WTC11 (cell line): Measurements from ENCODE around the gene DHRS7B. TPM values are rescaled to one million over a fixed set of nuclear protein-coding genes. Genes with fewer than 3 reads are reported as not detected.

Experiments used
- ATAC-seq: fragments of 200-7000 bp; cut with Tn5 transposase; 2 replicates; pipeline ENCODE4 v1.10.0; 2021; ENCODE audit warnings: mild to moderate bottlenecking, moderate library complexity
- CTCF ChIA-PET: fragments of 300-600 bp; sonication (Branson Sonifier 250); formaldehyde crosslinking; loops from one replicate; lab custom pipeline; 2021; ENCODE audit warnings: antibody characterized with exemption; lab: Charles Lee
- POLR2A ChIA-PET: fragments of 350-600 bp; sonication (Branson Sonifier 250); formaldehyde crosslinking; loops from one replicate; lab custom pipeline; 2021; ENCODE audit warnings: antibody characterized with exemption; lab: Charles Lee
- DNase-seq: peaks from one replicate; pipeline ENCODE4 v3.0.0; 2021; ENCODE audit warnings: low spot score
- H3K27ac Mint-ChIP-seq: 2 replicates; pipeline ENCODE4 v1.8.0; 2021; ENCODE audit warnings: mixed read lengths
- H3K27me3 Mint-ChIP-seq: 2 replicates; pipeline ENCODE4 v1.8.0; 2021; ENCODE audit warnings: low read depth, mild to moderate bottlenecking, moderate library complexity, mixed read lengths
- H3K36me3 Mint-ChIP-seq: 2 replicates; pipeline ENCODE4 v1.8.0; 2021; ENCODE audit warnings: mixed read lengths
- H3K4me1 Mint-ChIP-seq: 2 replicates; pipeline ENCODE4 v1.8.0; 2022; ENCODE audit warnings: mixed read lengths
- H3K4me3 Mint-ChIP-seq: 2 replicates; pipeline ENCODE4 v1.8.0; 2021; ENCODE audit warnings: mild to moderate bottlenecking, moderate library complexity, mixed read lengths
- H3K9me3 Mint-ChIP-seq: 2 replicates; pipeline ENCODE4 v1.8.0; 2021; ENCODE audit warnings: mixed read lengths
- CREB1 ChIP-seq: sonication (generic); formaldehyde crosslinking; IDR thresholded peaks from 2 replicates; pipeline ENCODE4 v1.8.0; 2023; ENCODE audit warnings: mild to moderate bottlenecking, missing genetic modification reagents
- ETV6 ChIP-seq: sonication (generic); formaldehyde crosslinking; IDR thresholded peaks from 2 replicates; pipeline ENCODE4 v1.8.1; 2022; ENCODE audit warnings: mild to moderate bottlenecking, missing genetic modification reagents
- JAZF1 ChIP-seq: fragments of 250-450 bp; sonication (Bioruptor Pico); IDR thresholded peaks from 2 replicates; pipeline ENCODE4 v1.9.0; 2021; ENCODE audit warnings: moderate library complexity, mild to moderate bottlenecking, inconsistent platforms
- MAX ChIP-seq: sonication (generic); formaldehyde crosslinking; IDR thresholded peaks from 2 replicates; pipeline ENCODE4 v1.8.0; 2022; ENCODE audit warnings: mild to moderate bottlenecking, missing genetic modification reagents
- MXD4 ChIP-seq: fragments of 250-450 bp; sonication (Bioruptor Pico); IDR thresholded peaks from 2 replicates; pipeline ENCODE4 v1.8.0; 2021; ENCODE audit warnings: mild to moderate bottlenecking, moderate library complexity, borderline replicate concordance
- OVOL2 ChIP-seq: fragments of 250-450 bp; sonication (Bioruptor Pico); IDR thresholded peaks from 2 replicates; pipeline ENCODE4 v1.9.0; 2021; ENCODE audit warnings: mild to moderate bottlenecking, borderline replicate concordance
- SP1 ChIP-seq: sonication (generic); formaldehyde crosslinking; conservative IDR thresholded peaks from 2 replicates; pipeline ENCODE4 v1.8.1; 2022; ENCODE audit warnings: missing genetic modification reagents
- STAT6 ChIP-seq: sonication (generic); formaldehyde crosslinking; conservative IDR thresholded peaks from 2 replicates; pipeline ENCODE4 v1.8.1; 2023; ENCODE audit warnings: mild to moderate bottlenecking, low read depth, missing genetic modification reagents, moderate library complexity
- USF1 ChIP-seq: sonication (generic); formaldehyde crosslinking; IDR thresholded peaks from 2 replicates; pipeline ENCODE4 v1.8.0; 2022; ENCODE audit warnings: mild to moderate bottlenecking, missing genetic modification reagents
- ZBTB43 ChIP-seq: sonication (generic); formaldehyde crosslinking; IDR thresholded peaks from 2 replicates; pipeline ENCODE4 v1.8.1; 2023; ENCODE audit warnings: mild to moderate bottlenecking, missing genetic modification reagents
- ZNF317 ChIP-seq: sonication (generic); formaldehyde crosslinking; IDR thresholded peaks from 2 replicates; pipeline ENCODE4 v1.8.1; 2023; ENCODE audit warnings: low read depth, mild to moderate bottlenecking, moderate library complexity, missing genetic modification reagents, borderline replicate concordance
- total RNA-seq: library from RNA; stranded (reverse); gene quantifications from 3 replicates; pipeline ENCODE4 v1.2.3, GENCODE V29; 2021
- TF ChIP-seq, protein P1 (sequence below): fragments of 250-450 bp; sonication (Bioruptor Pico); IDR thresholded peaks from 2 replicates; pipeline ENCODE4 v1.9.0; 2021; ENCODE audit warnings: mild to moderate bottlenecking, borderline replicate concordance
- TF ChIP-seq, protein P2 (sequence below): sonication (generic); formaldehyde crosslinking; IDR thresholded peaks from 2 replicates; pipeline ENCODE4 v1.8.0; 2023; ENCODE audit warnings: missing genetic modification reagents
- TF ChIP-seq, protein P3 (sequence below): fragments of 250-450 bp; sonication (Bioruptor Pico); IDR thresholded peaks from 2 replicates; pipeline ENCODE4 v1.9.0; 2021; ENCODE audit warnings: moderate library complexity, mild to moderate bottlenecking, inconsistent platforms, borderline replicate concordance
- TF ChIP-seq, protein P4 (sequence below): sonication (generic); formaldehyde crosslinking; IDR thresholded peaks from 2 replicates; pipeline ENCODE4 v1.8.0; 2022; ENCODE audit warnings: mild to moderate bottlenecking, missing genetic modification reagents
- TF ChIP-seq, protein P5 (sequence below): sonication (generic); formaldehyde crosslinking; IDR thresholded peaks from 2 replicates; pipeline ENCODE4 v1.8.1; 2022; ENCODE audit warnings: low read depth, mild to moderate bottlenecking, moderate library complexity, missing genetic modification reagents, borderline replicate concordance

Gene DHRS7B
- total RNA-seq, 1 experiment from 2014 or later, result 15.6 TPM

- TF ChIP-seq, protein P1, sequence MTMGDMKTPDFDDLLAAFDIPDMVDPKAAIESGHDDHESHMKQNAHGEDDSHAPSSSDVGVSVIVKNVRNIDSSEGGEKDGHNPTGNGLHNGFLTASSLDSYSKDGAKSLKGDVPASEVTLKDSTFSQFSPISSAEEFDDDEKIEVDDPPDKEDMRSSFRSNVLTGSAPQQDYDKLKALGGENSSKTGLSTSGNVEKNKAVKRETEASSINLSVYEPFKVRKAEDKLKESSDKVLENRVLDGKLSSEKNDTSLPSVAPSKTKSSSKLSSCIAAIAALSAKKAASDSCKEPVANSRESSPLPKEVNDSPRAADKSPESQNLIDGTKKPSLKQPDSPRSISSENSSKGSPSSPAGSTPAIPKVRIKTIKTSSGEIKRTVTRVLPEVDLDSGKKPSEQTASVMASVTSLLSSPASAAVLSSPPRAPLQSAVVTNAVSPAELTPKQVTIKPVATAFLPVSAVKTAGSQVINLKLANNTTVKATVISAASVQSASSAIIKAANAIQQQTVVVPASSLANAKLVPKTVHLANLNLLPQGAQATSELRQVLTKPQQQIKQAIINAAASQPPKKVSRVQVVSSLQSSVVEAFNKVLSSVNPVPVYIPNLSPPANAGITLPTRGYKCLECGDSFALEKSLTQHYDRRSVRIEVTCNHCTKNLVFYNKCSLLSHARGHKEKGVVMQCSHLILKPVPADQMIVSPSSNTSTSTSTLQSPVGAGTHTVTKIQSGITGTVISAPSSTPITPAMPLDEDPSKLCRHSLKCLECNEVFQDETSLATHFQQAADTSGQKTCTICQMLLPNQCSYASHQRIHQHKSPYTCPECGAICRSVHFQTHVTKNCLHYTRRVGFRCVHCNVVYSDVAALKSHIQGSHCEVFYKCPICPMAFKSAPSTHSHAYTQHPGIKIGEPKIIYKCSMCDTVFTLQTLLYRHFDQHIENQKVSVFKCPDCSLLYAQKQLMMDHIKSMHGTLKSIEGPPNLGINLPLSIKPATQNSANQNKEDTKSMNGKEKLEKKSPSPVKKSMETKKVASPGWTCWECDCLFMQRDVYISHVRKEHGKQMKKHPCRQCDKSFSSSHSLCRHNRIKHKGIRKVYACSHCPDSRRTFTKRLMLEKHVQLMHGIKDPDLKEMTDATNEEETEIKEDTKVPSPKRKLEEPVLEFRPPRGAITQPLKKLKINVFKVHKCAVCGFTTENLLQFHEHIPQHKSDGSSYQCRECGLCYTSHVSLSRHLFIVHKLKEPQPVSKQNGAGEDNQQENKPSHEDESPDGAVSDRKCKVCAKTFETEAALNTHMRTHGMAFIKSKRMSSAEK (CRISPR knock-in tag), result no peak
- TF ChIP-seq, protein P2, sequence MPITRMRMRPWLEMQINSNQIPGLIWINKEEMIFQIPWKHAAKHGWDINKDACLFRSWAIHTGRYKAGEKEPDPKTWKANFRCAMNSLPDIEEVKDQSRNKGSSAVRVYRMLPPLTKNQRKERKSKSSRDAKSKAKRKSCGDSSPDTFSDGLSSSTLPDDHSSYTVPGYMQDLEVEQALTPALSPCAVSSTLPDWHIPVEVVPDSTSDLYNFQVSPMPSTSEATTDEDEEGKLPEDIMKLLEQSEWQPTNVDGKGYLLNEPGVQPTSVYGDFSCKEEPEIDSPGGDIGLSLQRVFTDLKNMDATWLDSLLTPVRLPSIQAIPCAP (CRISPR knock-in tag), result no peak
- no peak for TF ChIP-seq ZNF317 (CRISPR knock-in tag)
Measured at GRCh38 chr17:21152731-21153130, 26.0 kb downstream of the DHRS7B start (continued).

- no peak for DNase-seq
- ChIA-PET CTCF (interaction anchor here (1.7 kb wide), 1 partner anchor 39 kb away, joined by 3 read pairs; no protein-coding TSS in a partner anchor), POLR2A (no interaction called here)
- no peak overlapping the region for H3K27ac Mint-ChIP-seq
- H3K36me3 Mint-ChIP-seq, result peaks cover 10% of the 10 kb centered on the region
- ATAC-seq, result no peak
- no peak overlapping the region for H3K4me3 Mint-ChIP-seq
- H3K4me1 Mint-ChIP-seq, result no peaks in the 10 kb centered on the region
- H3K27me3 Mint-ChIP-seq, result peaks cover 1% of the 10 kb centered on the region; the same call in 1 of the 2 replicates
- H3K9me3 Mint-ChIP-seq, result peaks cover 31% of the 10 kb centered on the region
- TF ChIP-seq OVOL2, result no peak
- no peak for TF ChIP-seq USF1
- TF ChIP-seq CREB1 (CRISPR knock-in tag), result no peak
- TF ChIP-seq, protein P3, sequence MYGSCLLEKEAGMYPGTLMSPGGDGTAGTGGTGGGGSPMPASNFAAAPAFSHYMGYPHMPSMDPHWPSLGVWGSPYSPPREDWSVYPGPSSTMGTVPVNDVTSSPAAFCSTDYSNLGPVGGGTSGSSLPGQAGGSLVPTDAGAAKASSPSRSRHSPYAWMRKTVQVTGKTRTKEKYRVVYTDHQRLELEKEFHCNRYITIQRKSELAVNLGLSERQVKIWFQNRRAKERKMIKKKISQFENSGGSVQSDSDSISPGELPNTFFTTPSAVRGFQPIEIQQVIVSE (CRISPR knock-in tag), result no peak
- no peak for TF ChIP-seq MXD4 (CRISPR knock-in tag)
- no peak for TF ChIP-seq ETV6 (CRISPR knock-in tag)
- TF ChIP-seq, protein P4, sequence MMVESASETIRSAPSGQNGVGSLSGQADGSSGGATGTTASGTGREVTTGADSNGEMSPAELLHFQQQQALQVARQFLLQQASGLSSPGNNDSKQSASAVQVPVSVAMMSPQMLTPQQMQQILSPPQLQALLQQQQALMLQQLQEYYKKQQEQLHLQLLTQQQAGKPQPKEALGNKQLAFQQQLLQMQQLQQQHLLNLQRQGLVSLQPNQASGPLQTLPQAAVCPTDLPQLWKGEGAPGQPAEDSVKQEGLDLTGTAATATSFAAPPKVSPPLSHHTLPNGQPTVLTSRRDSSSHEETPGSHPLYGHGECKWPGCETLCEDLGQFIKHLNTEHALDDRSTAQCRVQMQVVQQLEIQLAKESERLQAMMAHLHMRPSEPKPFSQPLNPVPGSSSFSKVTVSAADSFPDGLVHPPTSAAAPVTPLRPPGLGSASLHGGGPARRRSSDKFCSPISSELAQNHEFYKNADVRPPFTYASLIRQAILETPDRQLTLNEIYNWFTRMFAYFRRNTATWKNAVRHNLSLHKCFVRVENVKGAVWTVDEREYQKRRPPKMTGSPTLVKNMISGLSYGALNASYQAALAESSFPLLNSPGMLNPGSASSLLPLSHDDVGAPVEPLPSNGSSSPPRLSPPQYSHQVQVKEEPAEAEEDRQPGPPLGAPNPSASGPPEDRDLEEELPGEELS, result no peak
- no peak for TF ChIP-seq STAT6 (CRISPR knock-in tag)
- TF ChIP-seq ZBTB43 (CRISPR knock-in tag), result no peak
- TF ChIP-seq MAX (CRISPR knock-in tag), result no peak
- no peak for TF ChIP-seq SP1 (CRISPR knock-in tag)
- no peak for TF ChIP-seq JAZF1 (CRISPR knock-in tag)
- TF ChIP-seq, protein P5, sequence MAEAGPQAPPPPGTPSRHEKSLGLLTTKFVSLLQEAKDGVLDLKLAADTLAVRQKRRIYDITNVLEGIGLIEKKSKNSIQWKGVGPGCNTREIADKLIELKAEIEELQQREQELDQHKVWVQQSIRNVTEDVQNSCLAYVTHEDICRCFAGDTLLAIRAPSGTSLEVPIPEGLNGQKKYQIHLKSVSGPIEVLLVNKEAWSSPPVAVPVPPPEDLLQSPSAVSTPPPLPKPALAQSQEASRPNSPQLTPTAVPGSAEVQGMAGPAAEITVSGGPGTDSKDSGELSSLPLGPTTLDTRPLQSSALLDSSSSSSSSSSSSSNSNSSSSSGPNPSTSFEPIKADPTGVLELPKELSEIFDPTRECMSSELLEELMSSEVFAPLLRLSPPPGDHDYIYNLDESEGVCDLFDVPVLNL (CRISPR knock-in tag), result no peak
Measured at GRCh38 chr17:21157586-21158370, 31.0 kb downstream of the DHRS7B start.
